ENCODE measurements around the gene RGPD8.
"Not testable (repeated sequence)": the region's sequence is repeated elsewhere in the genome, so short reads cannot be mapped to it uniquely, and the experiment has no call there.

RGPD8 gene

GRCh38 chr2:112434890-112435715, 1.7 kb upstream of the RGPD8 start:
- H3K27me3 ChIP-seq (ENCODE audit: insufficient read depth, low read length); H3K4me1 ChIP-seq (ENCODE audit: insufficient read depth, low read length): not testable (repeated sequence)

GRCh38 chr2:112433932-112434730, 686 bp upstream of the RGPD8 start:
- no peaks in the 10 kb centered on the region for H3K4me1 ChIP-seq (ENCODE audit: insufficient read depth, low read length)
- H3K27me3 ChIP-seq (ENCODE audit: insufficient read depth, low read length) = no peaks in the 10 kb centered on the region
- H3K36me3 ChIP-seq (ENCODE audit: insufficient read depth, low read length) = no peaks in the 10 kb centered on the region
- H3K9me3 ChIP-seq (ENCODE audit: insufficient read depth, low read depth, low read length) = no peaks in the 10 kb centered on the region
- H3K4me3 ChIP-seq (ENCODE audit: low read length) = no peak overlapping the region
- no peak overlapping the region for H3K27ac ChIP-seq (ENCODE audit: low read depth, low read length)
- WGBS = 90% methylated on average over 29 of the region's 31 CpGs
- no peak overlapping the region for H3K9ac ChIP-seq (ENCODE audit: low read depth, low read length)

More at GRCh38 chr2:112434890-112435715, 1.7 kb upstream of the RGPD8 start:
- 84% methylated on average over 33 of the region's 33 CpGs for WGBS
- not testable (repeated sequence) for H3K4me3 ChIP-seq (ENCODE audit: low read length); H3K9ac ChIP-seq (ENCODE audit: low read depth, low read length); H3K27ac ChIP-seq (ENCODE audit: low read depth, low read length); H3K36me3 ChIP-seq (ENCODE audit: insufficient read depth, low read length); H3K9me3 ChIP-seq (ENCODE audit: insufficient read depth, low read depth, low read length)

DNA sequence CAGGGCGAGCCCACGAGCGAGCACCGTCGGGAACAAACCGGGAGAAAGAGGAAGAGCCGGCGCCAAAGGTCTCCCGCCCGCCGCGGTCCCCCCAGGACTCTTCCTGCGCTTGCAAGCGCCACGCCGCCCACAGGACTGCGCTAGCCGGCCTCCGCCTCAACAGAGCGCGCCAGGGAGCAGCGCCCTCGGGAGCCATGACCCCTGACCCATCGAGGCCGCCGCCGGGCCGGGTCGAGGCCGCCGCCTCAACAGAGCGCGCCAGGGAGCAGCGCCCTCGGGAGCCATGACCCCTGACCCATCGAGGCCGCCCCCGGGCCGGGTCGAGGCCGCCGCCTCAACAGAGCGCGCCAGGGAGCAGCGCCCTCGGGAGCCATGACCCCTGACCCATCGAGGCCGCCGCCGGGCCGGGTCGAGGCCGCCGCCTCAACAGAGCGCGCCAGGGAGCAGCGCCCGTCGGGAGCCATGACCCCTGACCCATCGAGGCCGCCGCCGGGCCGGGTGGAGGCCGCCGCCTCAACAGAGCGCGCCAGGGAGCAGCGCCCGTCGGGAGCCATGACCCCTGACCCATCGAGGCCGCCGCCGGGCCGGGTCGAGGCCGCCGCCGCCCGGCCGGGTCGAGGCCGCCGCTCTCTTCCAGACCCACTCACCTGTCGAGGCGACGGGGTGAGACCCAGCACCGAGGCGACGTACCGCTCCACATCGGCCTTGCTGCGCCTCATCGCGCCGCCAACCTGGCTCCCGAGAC, 538 bp downstream of the RGPD8 start:
- Histone ChIP-seq H3K9ac (ENCODE audit: low read depth, low read length) (0 out of 2 replicates have a peak overlapping the region, but pooled peaks have one; percentile 36), H3K4me3 (ENCODE audit: low read length) (peak overlapping the region; percentile 54)
- H3K27me3 ChIP-seq (ENCODE audit: insufficient read depth, low read length); H3K36me3 ChIP-seq (ENCODE audit: insufficient read depth, low read length); H3K4me1 ChIP-seq (ENCODE audit: insufficient read depth, low read length); H3K27ac ChIP-seq (ENCODE audit: low read depth, low read length); H3K9me3 ChIP-seq (ENCODE audit: insufficient read depth, low read depth, low read length): not testable (repeated sequence)
- under 1% methylated on average over 61 of the region's 98 CpGs for whole genome bisulfite sequencing

- H3K36me3 ChIP-seq (ENCODE audit: insufficient read depth, low read length); H3K9me3 ChIP-seq (ENCODE audit: insufficient read depth, low read depth, low read length); H3K27ac ChIP-seq (ENCODE audit: low read depth, low read length); H3K4me1 ChIP-seq (ENCODE audit: insufficient read depth, low read length); H3K27me3 ChIP-seq (ENCODE audit: insufficient read depth, low read length): not testable (repeated sequence)
- Histone ChIP-seq H3K4me3 (ENCODE audit: low read length) (peak overlapping the region; percentile 54), H3K9ac (ENCODE audit: low read depth, low read length) (0 out of 2 replicates have a peak overlapping the region, but pooled peaks have one; percentile 36)
- WGBS = 6% methylated on average over 21 of the region's 22 CpGs
These were observed 1.1 kb downstream of the RGPD8 start for GRCh38 chr2:112432390-112432734.

GRCh38 chr2:112431587-112432295, 1.7 kb downstream of the RGPD8 start:
- 96% methylated on average over 21 of the region's 21 CpGs for WGBS
- H3K9ac ChIP-seq (ENCODE audit: low read depth, low read length); H3K27me3 ChIP-seq (ENCODE audit: insufficient read depth, low read length); H3K27ac ChIP-seq (ENCODE audit: low read depth, low read length); H3K9me3 ChIP-seq (ENCODE audit: insufficient read depth, low read depth, low read length); H3K36me3 ChIP-seq (ENCODE audit: insufficient read depth, low read length); H3K4me1 ChIP-seq (ENCODE audit: insufficient read depth, low read length): not testable (repeated sequence)
- peak overlapping the region; percentile 54; the same call in 1 of the 2 replicates for H3K4me3 ChIP-seq (ENCODE audit: low read length)

GRCh38 chr2:112424553-112424952, 8.9 kb downstream of the RGPD8 start:
- H3K9me3 ChIP-seq (ENCODE audit: insufficient read depth, low read depth, low read length); H3K27ac ChIP-seq (ENCODE audit: low read depth, low read length); H3K4me3 ChIP-seq (ENCODE audit: low read length); H3K36me3 ChIP-seq (ENCODE audit: insufficient read depth, low read length); H3K4me1 ChIP-seq (ENCODE audit: insufficient read depth, low read length); H3K27me3 ChIP-seq (ENCODE audit: insufficient read depth, low read length); H3K9ac ChIP-seq (ENCODE audit: low read depth, low read length): not testable (repeated sequence)
- WGBS = 100% methylated on average over 1 of the region's 3 CpGs

GRCh38 chr2:112416860-112417259, 16.6 kb downstream of the RGPD8 start:
- H3K27ac ChIP-seq (ENCODE audit: low read depth, low read length); H3K36me3 ChIP-seq (ENCODE audit: insufficient read depth, low read length); H3K4me1 ChIP-seq (ENCODE audit: insufficient read depth, low read length); H3K9ac ChIP-seq (ENCODE audit: low read depth, low read length); H3K4me3 ChIP-seq (ENCODE audit: low read length); H3K27me3 ChIP-seq (ENCODE audit: insufficient read depth, low read length); H3K9me3 ChIP-seq (ENCODE audit: insufficient read depth, low read depth, low read length): not testable (repeated sequence)
- no CpG with 5 or more reads among the region's 3 CpGs for WGBS

DNA sequence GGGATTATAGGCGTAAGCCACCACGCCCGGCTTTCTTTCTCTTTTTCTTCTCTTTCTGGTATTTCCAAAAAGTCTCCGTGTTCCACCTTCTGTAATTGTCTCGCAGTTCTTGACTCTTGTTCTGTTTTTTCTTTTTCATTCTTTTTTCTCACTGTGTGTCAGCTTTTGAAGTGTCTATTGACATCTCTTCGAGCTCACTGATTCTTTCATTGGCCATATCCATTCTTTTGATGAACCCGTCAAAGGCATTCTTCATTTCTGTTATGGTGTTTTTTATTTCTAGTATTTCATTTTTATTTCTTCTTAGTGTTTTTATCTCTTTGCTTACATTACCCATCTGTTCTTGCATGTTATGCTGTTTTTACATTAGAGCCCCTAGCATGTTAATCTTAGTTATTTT, 73.4 kb downstream of the RGPD8 start:
- not testable (repeated sequence) for H3K9me3 ChIP-seq (ENCODE audit: insufficient read depth, low read depth, low read length); H3K4me3 ChIP-seq (ENCODE audit: low read length); H3K27ac ChIP-seq (ENCODE audit: low read depth, low read length); H3K36me3 ChIP-seq (ENCODE audit: insufficient read depth, low read length); H3K9ac ChIP-seq (ENCODE audit: low read depth, low read length); H3K4me1 ChIP-seq (ENCODE audit: insufficient read depth, low read length); H3K27me3 ChIP-seq (ENCODE audit: insufficient read depth, low read length)
- 97% methylated on average over 5 of the region's 7 CpGs for WGBS

GRCh38 chr2:112354335-112354734, 79.1 kb downstream of the RGPD8 start:
- H3K9me3 ChIP-seq (ENCODE audit: insufficient read depth, low read depth, low read length); H3K36me3 ChIP-seq (ENCODE audit: insufficient read depth, low read length); H3K4me3 ChIP-seq (ENCODE audit: low read length); H3K27me3 ChIP-seq (ENCODE audit: insufficient read depth, low read length); H3K9ac ChIP-seq (ENCODE audit: low read depth, low read length); H3K4me1 ChIP-seq (ENCODE audit: insufficient read depth, low read length); H3K27ac ChIP-seq (ENCODE audit: low read depth, low read length): not testable (repeated sequence)
- WGBS = 95% methylated on average over 2 of the region's 2 CpGs

DNA sequence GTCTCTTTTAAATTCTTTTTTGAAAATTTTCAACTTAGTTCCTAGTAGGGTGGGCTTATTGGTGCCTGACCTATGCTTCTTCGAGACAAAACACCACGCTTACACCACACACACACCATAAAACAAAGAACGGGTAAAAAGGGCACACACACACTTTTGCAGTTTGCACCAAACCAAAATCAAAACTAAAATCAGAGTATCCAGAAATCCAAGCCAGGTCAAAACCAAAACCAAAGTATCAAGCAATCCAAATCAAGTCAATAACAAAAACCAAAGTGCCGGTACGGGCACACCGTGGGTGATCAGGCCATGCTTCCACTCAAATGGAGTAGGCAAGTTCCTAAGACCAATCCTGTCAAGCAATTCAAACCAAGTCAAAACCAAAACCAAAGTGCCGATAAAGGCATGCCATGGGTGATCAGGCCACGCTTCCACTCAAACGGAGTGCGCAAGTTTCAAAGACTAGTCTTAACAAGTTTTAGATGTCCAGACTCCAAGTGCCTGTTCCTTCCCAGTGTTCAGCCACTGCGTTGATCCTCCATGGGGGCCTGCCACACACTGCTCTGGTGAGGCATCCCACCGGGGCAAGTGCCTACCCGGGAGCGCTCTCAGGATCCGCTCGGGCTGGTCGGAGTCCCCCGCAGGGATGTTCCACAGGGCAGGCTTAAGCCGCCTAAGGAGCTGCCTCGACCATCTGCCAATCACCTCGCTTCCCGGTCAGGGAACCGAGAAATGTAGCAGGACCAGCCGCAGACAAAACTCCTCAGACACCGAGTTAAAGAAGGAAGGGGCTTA, 80.4 kb downstream of the RGPD8 start:
- H3K27me3 ChIP-seq (ENCODE audit: insufficient read depth, low read length); H3K27ac ChIP-seq (ENCODE audit: low read depth, low read length); H3K36me3 ChIP-seq (ENCODE audit: insufficient read depth, low read length); H3K4me1 ChIP-seq (ENCODE audit: insufficient read depth, low read length); H3K4me3 ChIP-seq (ENCODE audit: low read length); H3K9ac ChIP-seq (ENCODE audit: low read depth, low read length); H3K9me3 ChIP-seq (ENCODE audit: insufficient read depth, low read depth, low read length): not testable (repeated sequence)
- WGBS = 90% methylated on average over 12 of the region's 25 CpGs
